Measurements from ENCODE around the gene PLD6. TPM values are rescaled to one million over a fixed set of nuclear protein-coding genes. Genes with fewer than 3 reads are reported as not detected.

Gene PLD6
- total RNA-seq, 4 donors from 2014 or later, result 7.1 to 20.7 (median 9.3) TPM

- Histone ChIP-seq H3K36me3 (peaks cover 0 to 69% of the 10 kb centered on the region in 2 donors), H3K27ac (no peak overlapping the region), H3K27me3 (no peaks in the 10 kb centered on the region), H3K4me3 (no peak overlapping the region), H3K9me3 (no peaks in the 10 kb centered on the region), H3K4me1 (no peaks in the 10 kb centered on the region)
- ATAC-seq, result no peak
- WGBS, 2 donors (ENCODE audit: low coverage in 1 of 2), result 72 to 100% methylated on average over 2 to 3 of the region's 3 CpGs
- TF ChIP-seq POLR2A (IDR thresholded peaks at IDR 0.05) (no peak), EP300 (IDR thresholded peaks at IDR 0.05) (no peak), POLR2AphosphoS5 (IDR thresholded peaks at IDR 0.05) (no peak), CTCF (IDR thresholded peaks at IDR 0.05) (no peak)
Observed at GRCh38 chr17:17246879-17247278, 40.7 kb upstream of the PLD6 start.

- no peak for ATAC-seq
- Histone ChIP-seq H3K4me1 (peaks cover 0 to 7% (median 0%) of the 10 kb centered on the region in 3 donors), H3K36me3 (peaks cover 0 to 31% of the 10 kb centered on the region in 2 donors), H3K9me3 (no peaks in the 10 kb centered on the region), H3K4me3 (no peak overlapping the region), H3K27ac (no peak overlapping the region), H3K27me3 (no peaks in the 10 kb centered on the region)
- TF ChIP-seq POLR2A (IDR thresholded peaks at IDR 0.05), result no peak
- TF ChIP-seq EP300 (IDR thresholded peaks at IDR 0.05), result no peak
- no peak for TF ChIP-seq CTCF (IDR thresholded peaks at IDR 0.05)
- no peak for TF ChIP-seq POLR2AphosphoS5 (IDR thresholded peaks at IDR 0.05)
- WGBS, 2 donors (ENCODE audit: low coverage in 1 of 2), result 91 to 100% methylated on average over 1 to 6 of the region's 6 CpGs
Observed at GRCh38 chr17:17243163-17243562, 37.0 kb upstream of the PLD6 start.

- Histone ChIP-seq H3K4me1 (peaks cover 0 to 12% (median 0%) of the 10 kb centered on the region in 3 donors), H3K4me3 (no peak overlapping the region), H3K9me3 (no peaks in the 10 kb centered on the region), H3K27me3 (no peaks in the 10 kb centered on the region), H3K36me3 (peaks cover 0 to 22% of the 10 kb centered on the region in 2 donors), H3K27ac (no peak overlapping the region)
- ATAC-seq, result no peak
- no peak for TF ChIP-seq POLR2A (IDR thresholded peaks at IDR 0.05)
- TF ChIP-seq EP300 (IDR thresholded peaks at IDR 0.05), result no peak
- no peak for TF ChIP-seq POLR2AphosphoS5 (IDR thresholded peaks at IDR 0.05)
- TF ChIP-seq CTCF (IDR thresholded peaks at IDR 0.05), result no peak
- 83% methylated on average over 1 of the region's 7 CpGs; no CpG with 5 or more reads in 1 of the 2 donors for WGBS, 2 donors (ENCODE audit: low coverage in 1 of 2)
Observed at GRCh38 chr17:17242246-17242645, 36.1 kb upstream of the PLD6 start.

GRCh38 chr17:17241656-17242055 lies 35.5 kb upstream of the PLD6 start:
- Histone ChIP-seq H3K4me1 (peaks cover 0 to 12% (median 0%) of the 10 kb centered on the region in 3 donors), H3K27me3 (no peaks in the 10 kb centered on the region), H3K9me3 (no peaks in the 10 kb centered on the region), H3K27ac (no peak overlapping the region), H3K4me3 (no peak overlapping the region), H3K36me3 (peaks cover 0 to 16% of the 10 kb centered on the region in 2 donors)
- TF ChIP-seq CTCF (IDR thresholded peaks at IDR 0.05) (no peak), POLR2AphosphoS5 (IDR thresholded peaks at IDR 0.05) (no peak), EP300 (IDR thresholded peaks at IDR 0.05) (no peak), POLR2A (IDR thresholded peaks at IDR 0.05) (no peak)
- ATAC-seq, result no peak
- 53 to 74% methylated on average over 3 to 7 of the region's 10 CpGs for WGBS, 2 donors (ENCODE audit: low coverage in 1 of 2)

- no peak for ATAC-seq
- no peaks in the 10 kb centered on the region for H3K9me3 ChIP-seq
- H3K4me1 ChIP-seq, result peaks cover 0 to 27% (median 10%) of the 10 kb centered on the region in 3 donors
- WGBS, 2 donors (ENCODE audit: low coverage in 1 of 2), result 79 to 82% methylated on average over 1 of the region's 1 CpG
- H3K27me3 ChIP-seq, result no peaks in the 10 kb centered on the region
- H3K27ac ChIP-seq, result no peak overlapping the region
- H3K4me3 ChIP-seq, result no peak overlapping the region
- H3K36me3 ChIP-seq, result no peaks in the 10 kb centered on the region
- TF ChIP-seq EP300 (IDR thresholded peaks at IDR 0.05) (no peak), CTCF (IDR thresholded peaks at IDR 0.05) (no peak), POLR2A (IDR thresholded peaks at IDR 0.05) (no peak), POLR2AphosphoS5 (IDR thresholded peaks at IDR 0.05) (no peak)
Observed at GRCh38 chr17:17239832-17240231, 33.7 kb upstream of the PLD6 start.

All from gastroesophageal sphincter (tissue), 4 donors.